Testis (tissue), 2 donors: ENCODE results near the gene MRFAP1.

ENCODE experiments used
- CTCF ChIP-seq, 3 experiments: fragments of 450-650 bp in 2 of 3; fragments of 200-600 bp in 1 of 3; sonication (generic) in 1 of 3; IDR thresholded peaks; one replicate each; pipeline ENCODE4 v1.5.1; 2016 to 2019; ENCODE audit warnings: antibody characterized with exemption in 3 of 3, mild to moderate bottlenecking in 2 of 3, moderate library complexity in 1 of 3
- POLR2A ChIP-seq: fragments of 450-650 bp; IDR thresholded peaks from one replicate; pipeline ENCODE4 v1.6.1; 2017; ENCODE audit warnings: antibody characterized with exemption, mild to moderate bottlenecking, moderate library complexity

- TF ChIP-seq CTCF (IDR thresholded peaks at IDR 0.05) (no peak), POLR2A (no peak)
Measured at GRCh38 chr4:6684656-6685055, 44.2 kb downstream of the MRFAP1 start.
